ENCODE measurements around the gene AJAP1. TPM values are rescaled to one million over a fixed set of nuclear protein-coding genes. Genes with fewer than 3 reads are reported as not detected.

The AJAP1 gene
- total and polyA plus RNA-seq, 2 donors (not counting 1 experiment from before 2014, with no cell fraction given), result not detected

GRCh38 chr1:4761324-4761723 is 106.9 kb downstream of the AJAP1 start:
- H4K20me1 ChIP-seq (ENCODE audit: control insufficient read depth, insufficient read depth, low read length, poor library complexity, severe bottlenecking), result no peaks in the 10 kb centered on the region
- DNase-seq, result no peak
- WGBS (ENCODE audit: insufficient coverage), result 90% methylated on average over 4 of the region's 5 CpGs
- peaks cover 0 to 27% (median 4%) of the 10 kb centered on the region in 3 donors for H3K9me3 ChIP-seq (ENCODE audit: control extremely low read depth in 1 of 3, control insufficient read depth in 2 of 3, insufficient read depth in 1 of 3, low read length in 2 of 3)
- H3K4me2 ChIP-seq (replicated peaks; ENCODE audit: low read depth, low read length, poor library complexity, severe bottlenecking), result no peak overlapping the region
- CTCF ChIA-PET, result no interaction called here
- H2AFZ ChIP-seq (ENCODE audit: insufficient read depth, low read depth, low read length, poor library complexity, severe bottlenecking), result no peak overlapping the region
- H3K9me3 Mint-ChIP-seq (ENCODE audit: insufficient read depth), result peaks cover 8% of the 10 kb centered on the region
- no peak for ATAC-seq (ENCODE audit: low read depth)
- H3K27me3 Mint-ChIP-seq, result peaks cover 3% of the 10 kb centered on the region
- no peak overlapping the region for H3K27ac Mint-ChIP-seq
- no peaks in the 10 kb centered on the region for H3K4me1 Mint-ChIP-seq
- H3K27me3 ChIP-seq (replicated peaks in 1 of 4; ENCODE audit: control extremely low read depth in 1 of 4, control insufficient read depth in 3 of 4, insufficient read depth in 4 of 4, low read length in 3 of 4), result no peaks in the 10 kb centered on the region
- H3K36me3 ChIP-seq (replicated peaks in 1 of 2; ENCODE audit: control extremely low read depth in 1 of 2, control insufficient read depth in 1 of 2, extremely low read depth in 1 of 2, insufficient read depth in 2 of 2, low read length in 1 of 2), result no peaks in the 10 kb centered on the region
- no peak overlapping the region for H3K4me3 Mint-ChIP-seq
- H3K9ac ChIP-seq (ENCODE audit: low read length), result no peak overlapping the region
- H3K79me2 ChIP-seq (ENCODE audit: control insufficient read depth, insufficient read depth, low read length), result no peaks in the 10 kb centered on the region
- no peak overlapping the region for H3K27ac ChIP-seq (ENCODE audit: low read length in 2 of 2)
- POLR2A ChIA-PET, result no interaction called here
- H3K4me3 ChIP-seq (ENCODE audit: control extremely low read depth in 1 of 5, extremely low read depth in 1 of 5, insufficient read depth in 1 of 5, low read depth in 2 of 5, low read length in 4 of 5), result no peak overlapping the region
- TF ChIP-seq, protein P1, sequence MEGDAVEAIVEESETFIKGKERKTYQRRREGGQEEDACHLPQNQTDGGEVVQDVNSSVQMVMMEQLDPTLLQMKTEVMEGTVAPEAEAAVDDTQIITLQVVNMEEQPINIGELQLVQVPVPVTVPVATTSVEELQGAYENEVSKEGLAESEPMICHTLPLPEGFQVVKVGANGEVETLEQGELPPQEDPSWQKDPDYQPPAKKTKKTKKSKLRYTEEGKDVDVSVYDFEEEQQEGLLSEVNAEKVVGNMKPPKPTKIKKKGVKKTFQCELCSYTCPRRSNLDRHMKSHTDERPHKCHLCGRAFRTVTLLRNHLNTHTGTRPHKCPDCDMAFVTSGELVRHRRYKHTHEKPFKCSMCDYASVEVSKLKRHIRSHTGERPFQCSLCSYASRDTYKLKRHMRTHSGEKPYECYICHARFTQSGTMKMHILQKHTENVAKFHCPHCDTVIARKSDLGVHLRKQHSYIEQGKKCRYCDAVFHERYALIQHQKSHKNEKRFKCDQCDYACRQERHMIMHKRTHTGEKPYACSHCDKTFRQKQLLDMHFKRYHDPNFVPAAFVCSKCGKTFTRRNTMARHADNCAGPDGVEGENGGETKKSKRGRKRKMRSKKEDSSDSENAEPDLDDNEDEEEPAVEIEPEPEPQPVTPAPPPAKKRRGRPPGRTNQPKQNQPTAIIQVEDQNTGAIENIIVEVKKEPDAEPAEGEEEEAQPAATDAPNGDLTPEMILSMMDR (IDR thresholded peaks at IDR 0.05), result no peak
- TF ChIP-seq EZH2 (IDR thresholded peaks at IDR 0.05; ENCODE audit: borderline replicate concordance, insufficient read depth, low read depth, low read length, poor library complexity, severe bottlenecking), result no peak
- intact Hi-C loops (cut with micrococcal nuclease), result no loop called here
- H3K4me1 ChIP-seq (ENCODE audit: control insufficient read depth in 2 of 2, insufficient read depth in 2 of 2, low read length in 2 of 2), result no peaks in the 10 kb centered on the region

DNA sequence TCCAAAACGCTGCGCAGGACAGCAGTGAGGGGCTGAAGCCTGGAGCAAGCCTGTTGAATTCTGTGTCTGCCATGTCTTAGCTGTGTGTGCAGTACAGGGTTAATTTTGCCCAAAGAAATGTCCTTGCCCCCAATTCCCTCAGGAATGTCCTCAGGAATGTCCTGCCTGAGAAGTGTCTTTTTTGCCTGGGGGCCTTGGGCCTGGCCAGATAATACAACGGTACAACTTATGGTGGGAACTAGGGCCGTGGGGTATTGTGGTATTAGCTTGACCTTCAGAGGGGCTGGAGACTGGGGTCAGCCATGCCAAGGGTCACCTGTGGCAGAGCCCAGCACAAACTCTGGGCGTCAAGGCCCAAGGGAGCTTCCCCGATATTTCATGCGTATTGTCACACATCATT is 107.7 kb downstream of the AJAP1 start:
- Histone ChIP-seq H2AFZ (ENCODE audit: insufficient read depth, low read depth, low read length, poor library complexity, severe bottlenecking) (no peak overlapping the region), H3K4me3 (ENCODE audit: control extremely low read depth in 1 of 5, extremely low read depth in 1 of 5, insufficient read depth in 1 of 5, low read depth in 2 of 5, low read length in 4 of 5) (no peak overlapping the region), H3K9ac (ENCODE audit: low read length) (no peak overlapping the region), H3K4me2 (replicated peaks; ENCODE audit: low read depth, low read length, poor library complexity, severe bottlenecking) (no peak overlapping the region), H3K9me3 (ENCODE audit: control extremely low read depth in 1 of 3, control insufficient read depth in 2 of 3, insufficient read depth in 1 of 3, low read length in 2 of 3) (peaks cover 0 to 19% (median 4%) of the 10 kb centered on the region in 3 donors), H3K27me3 (replicated peaks in 1 of 4; ENCODE audit: control extremely low read depth in 1 of 4, control insufficient read depth in 3 of 4, insufficient read depth in 4 of 4, low read length in 3 of 4) (no peaks in the 10 kb centered on the region), H3K4me1 (ENCODE audit: control insufficient read depth in 2 of 2, insufficient read depth in 2 of 2, low read length in 2 of 2) (no peaks in the 10 kb centered on the region), H3K36me3 (replicated peaks in 1 of 2; ENCODE audit: control extremely low read depth in 1 of 2, control insufficient read depth in 1 of 2, extremely low read depth in 1 of 2, insufficient read depth in 2 of 2, low read length in 1 of 2) (no peaks in the 10 kb centered on the region), H4K20me1 (ENCODE audit: control insufficient read depth, insufficient read depth, low read length, poor library complexity, severe bottlenecking) (no peaks in the 10 kb centered on the region), H3K79me2 (ENCODE audit: control insufficient read depth, insufficient read depth, low read length) (no peaks in the 10 kb centered on the region), H3K27ac (ENCODE audit: low read length in 2 of 2) (no peak overlapping the region)
- intact Hi-C loops (cut with micrococcal nuclease), result no loop called here
- Mint-ChIP-seq H3K27me3 (peaks cover 3% of the 10 kb centered on the region), H3K9me3 (ENCODE audit: insufficient read depth) (peaks cover 8% of the 10 kb centered on the region), H3K4me3 (no peak overlapping the region), H3K4me1 (no peaks in the 10 kb centered on the region), H3K27ac (no peak overlapping the region)
- POLR2A ChIA-PET, result no interaction called here
- CTCF ChIA-PET, result no interaction called here
- DNase-seq (no peak), ATAC-seq (ENCODE audit: low read depth) (no peak)
- WGBS (ENCODE audit: insufficient coverage), result 91% methylated on average over 5 of the region's 7 CpGs
- no peak for TF ChIP-seq EZH2 (IDR thresholded peaks at IDR 0.05; ENCODE audit: borderline replicate concordance, insufficient read depth, low read depth, low read length, poor library complexity, severe bottlenecking)
- TF ChIP-seq, protein P1 (IDR thresholded peaks at IDR 0.05), result no peak

Data from B cell (primary cell).